Measurements from ENCODE around the gene HIGD1B. TPM values are rescaled to one million over a fixed set of nuclear protein-coding genes. Genes with fewer than 3 reads are reported as not detected.
A peak's percentile ranks its signal among the peaks of the same experiment; 100 is the strongest.

HIGD1B gene
- total RNA-seq, 1 donor from 2014 or later: 22.3 TPM

GRCh38 chr17:44830359-44831288, 17.1 kb upstream of the HIGD1B start:
- Histone ChIP-seq H3K9me3 (no peaks in the 10 kb centered on the region), H3K27me3 (ENCODE audit: low read depth) (peaks cover 76% of the 10 kb centered on the region), H3K27ac (peak overlapping the region; percentile 51), H3K4me3 (peak overlapping the region; percentile 55), H3K4me1 (peaks cover 13% of the 10 kb centered on the region), H3K36me3 (no peaks in the 10 kb centered on the region)
- no peak for TF ChIP-seq CTCF (IDR thresholded peaks at IDR 0.05)
- ATAC-seq (peak in 1 of 2 donors; percentile 21), DNase-seq (no peak)
- intact Hi-C loops (cut with DNase I): no loop called here

GRCh38 chr17:44831371-44831770, 16.3 kb upstream of the HIGD1B start:
- no peak overlapping the region for H3K27ac ChIP-seq
- H3K4me1 ChIP-seq: peaks cover 13% of the 10 kb centered on the region
- no peaks in the 10 kb centered on the region for H3K36me3 ChIP-seq
- DNase-seq (no peak), ATAC-seq (no peak)
- no peak for TF ChIP-seq CTCF (IDR thresholded peaks at IDR 0.05)
- no peak overlapping the region for H3K4me3 ChIP-seq
- H3K9me3 ChIP-seq: no peaks in the 10 kb centered on the region
- peaks cover 71% of the 10 kb centered on the region for H3K27me3 ChIP-seq (ENCODE audit: low read depth)
- intact Hi-C loops (cut with DNase I): no loop called here

GRCh38 chr17:44832805-44833204, 14.9 kb upstream of the HIGD1B start:
- DNase-seq: no peak
- ATAC-seq: no peak
- no peaks in the 10 kb centered on the region for H3K36me3 ChIP-seq
- no peak overlapping the region for H3K27ac ChIP-seq
- H3K4me3 ChIP-seq: no peak overlapping the region
- intact Hi-C loops (cut with DNase I): no loop called here
- peaks cover 13% of the 10 kb centered on the region for H3K4me1 ChIP-seq
- H3K27me3 ChIP-seq (ENCODE audit: low read depth): peaks cover 57% of the 10 kb centered on the region
- no peaks in the 10 kb centered on the region for H3K9me3 ChIP-seq
- TF ChIP-seq CTCF (IDR thresholded peaks at IDR 0.05): no peak

- H3K36me3 ChIP-seq: no peaks in the 10 kb centered on the region
- ATAC-seq (no peak), DNase-seq (no peak)
- H3K4me1 ChIP-seq: no peaks in the 10 kb centered on the region
- peaks cover 21% of the 10 kb centered on the region for H3K27me3 ChIP-seq (ENCODE audit: low read depth)
- no peak overlapping the region for H3K4me3 ChIP-seq
- intact Hi-C loops (cut with DNase I): no loop called here
- H3K9me3 ChIP-seq: no peaks in the 10 kb centered on the region
- no peak overlapping the region for H3K27ac ChIP-seq
- TF ChIP-seq CTCF (IDR thresholded peaks at IDR 0.05): no peak
These were observed 10.5 kb upstream of the HIGD1B start for GRCh38 chr17:44837196-44837595.

GRCh38 chr17:44840274-44840673, 7.4 kb upstream of the HIGD1B start:
- no peak overlapping the region for H3K27ac ChIP-seq
- intact Hi-C loops (cut with DNase I): no loop called here
- no peaks in the 10 kb centered on the region for H3K9me3 ChIP-seq
- DNase-seq: no peak
- TF ChIP-seq CTCF (IDR thresholded peaks at IDR 0.05): no peak
- no peaks in the 10 kb centered on the region for H3K36me3 ChIP-seq
- no peak overlapping the region for H3K4me3 ChIP-seq
- peaks cover 9% of the 10 kb centered on the region for H3K27me3 ChIP-seq (ENCODE audit: low read depth)
- no peak for ATAC-seq
- no peaks in the 10 kb centered on the region for H3K4me1 ChIP-seq
